NT2/D1 (cell line): Measurements from ENCODE around the gene RCN2.

Experiments
- DNase-seq: peaks from one replicate; pipeline ENCODE4 v3.0.0-alpha.2; 2011; ENCODE audit warnings: low read depth, low spot score
- H3K27me3 ChIP-seq: 2 replicates; pipeline ENCODE4 v1.6.0; 2011; ENCODE audit warnings: mild to moderate bottlenecking; ENCODE audit not compliant: insufficient read length, insufficient read depth
- H3K36me3 ChIP-seq: 2 replicates; pipeline ENCODE4 v1.6.1; 2011; ENCODE audit warnings: mild to moderate bottlenecking, low read length, mixed read lengths; ENCODE audit not compliant: insufficient read depth, insufficient read length
- H3K4me1 ChIP-seq: 2 replicates; pipeline ENCODE4 v1.5.1; 2011; ENCODE audit not compliant: insufficient read depth, insufficient read length
- H3K4me3 ChIP-seq: 2 replicates; pipeline ENCODE4 v1.5.1; 2011; ENCODE audit warnings: low read depth; ENCODE audit not compliant: insufficient read length
- H3K9ac ChIP-seq: 2 replicates; pipeline ENCODE4 v1.6.0; 2011; ENCODE audit warnings: low read depth; ENCODE audit not compliant: insufficient read length
- H3K9me3 ChIP-seq: 2 replicates; pipeline ENCODE4 v1.5.1; 2011; ENCODE audit warnings: mild to moderate bottlenecking, low read length; ENCODE audit not compliant: insufficient read depth
- SUZ12 ChIP-seq: IDR thresholded peaks from 2 replicates; pipeline ENCODE4 v1.6.1; 2011; ENCODE audit not compliant: insufficient read length, insufficient read depth; ENCODE audit errors: extremely low read depth
- YY1 ChIP-seq: IDR thresholded peaks from 2 replicates; pipeline ENCODE4 v1.6.1; 2011; ENCODE audit not compliant: insufficient read length, insufficient read depth
- ZNF274 ChIP-seq: IDR thresholded peaks from 2 replicates; pipeline ENCODE4 v1.6.1; 2011; ENCODE audit warnings: mild to moderate bottlenecking, low read depth, low read length

The RCN2 gene

GRCh38 chr15:76901965-76902364 is 29.6 kb upstream of the RCN2 start:
- DNase-seq: no peak
- Histone ChIP-seq H3K36me3 (no peaks in the 10 kb centered on the region), H3K9me3 (peaks cover 21% of the 10 kb centered on the region; the same call in 1 of the 2 replicates), H3K4me3 (no peak overlapping the region), H3K27me3 (peaks cover 32% of the 10 kb centered on the region), H3K9ac (no peak overlapping the region), H3K4me1 (peaks cover 5% of the 10 kb centered on the region)
- no peak for TF ChIP-seq YY1
- no peak for TF ChIP-seq SUZ12
- no peak for TF ChIP-seq ZNF274

DNA sequence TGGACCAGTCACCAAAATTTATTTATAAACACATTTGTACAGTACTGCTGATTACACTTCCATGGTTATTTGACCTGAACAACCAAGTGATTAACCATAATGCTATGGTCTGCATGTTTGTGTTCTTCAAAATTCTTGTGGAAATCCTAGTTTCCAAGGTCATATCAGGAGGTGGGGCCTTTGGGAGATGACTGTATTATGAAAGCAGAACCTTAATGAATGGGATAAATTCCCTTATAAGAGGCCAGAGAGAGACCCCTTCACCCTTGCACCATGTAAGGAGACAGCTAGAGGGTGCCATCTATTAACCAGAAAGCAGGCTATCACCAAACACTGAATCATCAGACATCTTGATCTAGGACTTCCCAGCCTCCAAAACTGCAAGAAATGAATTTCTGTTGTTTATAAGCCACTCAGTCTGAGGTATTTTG is 28.3 kb upstream of the RCN2 start:
- H3K9ac ChIP-seq: no peak overlapping the region
- DNase-seq: no peak
- peaks cover 5% of the 10 kb centered on the region for H3K4me1 ChIP-seq
- H3K4me3 ChIP-seq: no peak overlapping the region
- peaks cover 32% of the 10 kb centered on the region for H3K27me3 ChIP-seq
- H3K9me3 ChIP-seq: peaks cover 20% of the 10 kb centered on the region; the same call in 1 of the 2 replicates
- no peaks in the 10 kb centered on the region for H3K36me3 ChIP-seq
- TF ChIP-seq SUZ12 (no peak), YY1 (no peak), ZNF274 (no peak)

GRCh38 chr15:76904461-76905012 is 27.0 kb upstream of the RCN2 start:
- TF ChIP-seq YY1 (no peak), SUZ12 (no peak), ZNF274 (no peak)

DNA sequence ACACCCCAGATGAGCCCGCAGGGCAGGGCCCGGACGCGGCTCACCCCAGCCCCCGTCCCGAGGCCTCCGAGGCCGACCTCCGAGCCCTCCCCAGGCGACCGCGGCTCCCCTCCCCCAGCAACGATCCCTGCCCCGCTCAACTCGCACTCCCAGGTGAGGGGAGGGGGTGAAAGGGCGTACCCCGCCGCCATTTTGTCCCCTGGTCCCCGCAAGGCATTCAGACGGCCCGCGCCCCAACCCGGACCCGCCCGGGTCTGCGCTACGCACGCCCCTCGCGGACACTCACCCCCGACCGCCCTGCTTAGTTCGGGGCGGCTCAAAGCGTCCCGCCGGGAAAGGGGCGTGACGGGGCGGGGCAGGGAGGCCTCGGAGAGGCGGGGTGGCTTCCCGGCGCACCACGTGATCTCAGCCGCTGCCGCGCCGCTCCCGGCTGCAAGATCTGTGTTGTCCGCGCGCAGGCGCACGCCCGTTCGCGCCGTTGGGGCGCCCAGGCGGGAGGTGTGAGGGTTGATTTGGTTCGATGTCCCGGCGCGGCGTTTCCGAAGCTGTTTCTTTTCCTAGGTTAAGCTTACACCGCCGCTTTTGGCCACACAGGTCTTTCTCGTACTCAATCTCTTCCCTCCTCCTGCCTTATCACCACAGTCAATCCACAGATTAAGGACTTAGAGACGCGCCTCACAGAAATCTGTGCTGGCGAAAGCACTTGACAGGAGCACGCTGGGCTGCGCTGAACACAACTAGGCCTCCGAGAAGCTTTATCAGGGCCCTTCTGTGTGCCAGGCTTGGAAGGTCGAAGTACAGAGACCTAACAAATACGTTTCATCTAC is 26.3 kb upstream of the RCN2 start, which contains the start of gene SCAPER:
SCAPER (minus strand) TSS at position 328 of the 827 bp plus-strand sequence. CDS start 21,523 bp downstream, outside the sequence.
- peak within 1 kb of the TSS; percentile 78 for H3K9ac ChIP-seq
- peaks cover 8% of the 10 kb centered on the region; the same call in 1 of the 2 replicates for H3K9me3 ChIP-seq
- TF ChIP-seq YY1 (peak; percentile 35), ZNF274 (no peak)
- H3K27me3 ChIP-seq: peaks cover 32% of the 10 kb centered on the region
- H3K36me3 ChIP-seq: no peaks in the 10 kb centered on the region
- DNase-seq: peak; percentile 91
- peak within 1 kb of the TSS; percentile 71 for H3K4me3 ChIP-seq
- H3K4me1 ChIP-seq: peaks cover 5% of the 10 kb centered on the region

More at GRCh38 chr15:76904461-76905012, 27.0 kb upstream of the RCN2 start:
- Histone ChIP-seq H3K27me3 (peaks cover 32% of the 10 kb centered on the region), H3K36me3 (no peaks in the 10 kb centered on the region), H3K9me3 (peaks cover 8% of the 10 kb centered on the region; the same call in 1 of the 2 replicates), H3K4me1 (peaks cover 5% of the 10 kb centered on the region), H3K4me3 (peak overlapping the region; percentile 71), H3K9ac (peak overlapping the region; percentile 78)
- DNase-seq: no peak

GRCh38 chr15:76905855-76906254 is 25.7 kb upstream of the RCN2 start:
- Histone ChIP-seq H3K4me3 (no peak overlapping the region), H3K27me3 (peaks cover 32% of the 10 kb centered on the region), H3K9me3 (peaks cover 4% of the 10 kb centered on the region; the same call in 1 of the 2 replicates), H3K4me1 (peaks cover 3% of the 10 kb centered on the region), H3K36me3 (no peaks in the 10 kb centered on the region), H3K9ac (no peak overlapping the region)
- no peak for DNase-seq
- TF ChIP-seq YY1: no peak
- no peak for TF ChIP-seq ZNF274

DNA sequence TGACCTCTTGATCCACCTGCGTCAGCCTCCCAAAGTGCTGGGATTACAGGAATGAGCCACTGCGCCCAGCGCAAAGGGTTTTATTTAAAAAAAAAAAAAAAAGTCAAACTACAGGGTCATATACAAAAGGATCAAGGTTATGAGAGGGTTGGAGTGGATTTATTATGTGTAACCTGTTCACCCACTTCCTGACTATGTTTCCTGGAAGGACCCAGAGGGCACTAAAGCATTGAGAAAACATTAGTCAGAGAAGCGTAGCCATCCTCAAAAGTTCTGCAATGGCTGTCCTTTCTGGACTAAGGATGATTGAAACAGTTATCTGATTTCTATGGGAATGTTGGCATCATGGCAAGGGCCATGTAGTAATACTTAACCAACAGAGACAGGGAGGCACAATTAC is 19.1 kb upstream of the RCN2 start:
- H3K9ac ChIP-seq: no peak overlapping the region
- TF ChIP-seq YY1: no peak
- no peak for TF ChIP-seq SUZ12
- TF ChIP-seq ZNF274: no peak
- H3K4me1 ChIP-seq: no peaks in the 10 kb centered on the region
- no peak for DNase-seq
- H3K4me3 ChIP-seq: no peak overlapping the region
- H3K27me3 ChIP-seq: no peaks in the 10 kb centered on the region
- no peaks in the 10 kb centered on the region for H3K36me3 ChIP-seq
- no peaks in the 10 kb centered on the region for H3K9me3 ChIP-seq

- TF ChIP-seq YY1 (no peak), SUZ12 (no peak), ZNF274 (no peak)
- DNase-seq: no peak
- no peak overlapping the region for H3K9ac ChIP-seq
- no peaks in the 10 kb centered on the region for H3K36me3 ChIP-seq
- H3K9me3 ChIP-seq: no peaks in the 10 kb centered on the region
- H3K4me3 ChIP-seq: no peak overlapping the region
- H3K4me1 ChIP-seq: no peaks in the 10 kb centered on the region
- no peaks in the 10 kb centered on the region for H3K27me3 ChIP-seq
These were observed 17.8 kb upstream of the RCN2 start for GRCh38 chr15:76913737-76914136.
